SK-N-SH (cell line): ENCODE measurements around the gene WDR88. TPM values are rescaled to one million over a fixed set of nuclear protein-coding genes. Genes with fewer than 3 reads are reported as not detected.

Experiments used
- CTCF ChIA-PET: fragments of 300-600, 350-600 bp; formaldehyde crosslinking; extraction: SDS; loops from one replicate; lab custom pipeline; 2021; lab: Yijun Ruan, JAX
- POLR2A ChIA-PET: fragments of 350-600 bp; sonication (Branson Sonifier 250); formaldehyde crosslinking; extraction: SDS; loops from one replicate; lab custom pipeline; 2020; ENCODE audit warnings: antibody characterized with exemption, inconsistent platforms; lab: Yijun Ruan, JAX
- DNase-seq: peaks from one replicate; pipeline ENCODE4 v3.0.0; 2012
- H2AFZ ChIP-seq: fragments of 200-600 bp; sonication (generic); 2 replicates; pipeline ENCODE4 v1.8.1; 2016; ENCODE audit warnings: antibody characterized with exemption, mild to moderate bottlenecking, low read depth
- H3F3A ChIP-seq: fragments of 200-600 bp; sonication (generic); replicated peaks from 2 replicates; pipeline ENCODE3; 2016; ENCODE audit warnings: antibody characterized with exemption, mild to moderate bottlenecking; ENCODE audit not compliant: insufficient read depth
- H3K27ac ChIP-seq, 2 experiments: fragments of 200-500 bp in 1 of 2; fragments of 200-600 bp in 1 of 2; sonication (Bioruptor generic) in 1 of 2; sonication (generic), shearing (Covaris generic) in 1 of 2; 2 replicates each; pipeline versions ENCODE4 v1.5.1 to v1.6.1; 2014 to 2016; ENCODE audit warnings: low read depth in 2 of 2, inconsistent platforms in 1 of 2, low read length in 1 of 2, mild to moderate bottlenecking in 1 of 2, mixed read lengths in 1 of 2
- H3K27me3 ChIP-seq: fragments of 200-600 bp; sonication (generic), shearing (Covaris generic); 2 replicates; pipeline ENCODE4 v1.6.1; 2016; ENCODE audit warnings: mixed run types; ENCODE audit not compliant: insufficient read depth
- H3K36me3 ChIP-seq, 2 experiments: fragments of 200-500 bp in 1 of 2; fragments of 200-600 bp in 1 of 2; sonication (Bioruptor generic) in 1 of 2; sonication (generic) in 1 of 2; replicated peaks in 1 of 2; 2 replicates each; pipeline versions ENCODE3 to v1.5.1; 2014 to 2016; ENCODE audit warnings: low read length in 1 of 2, mild to moderate bottlenecking in 1 of 2; ENCODE audit not compliant: insufficient read depth in 2 of 2, control insufficient read depth in 1 of 2
- H3K4me1 ChIP-seq, 2 experiments: fragments of 200-500 bp in 1 of 2; fragments of 200-600 bp in 1 of 2; sonication (Bioruptor generic) in 1 of 2; sonication (generic), shearing (Covaris generic) in 1 of 2; 2 replicates each; pipeline versions ENCODE4 v1.5.1 to v1.6.1; 2014 to 2016; ENCODE audit warnings: low read depth in 1 of 2, low read length in 1 of 2, mixed run types in 1 of 2; ENCODE audit not compliant: insufficient read depth in 2 of 2, control insufficient read depth in 1 of 2
- H3K4me2 ChIP-seq: fragments of 200-600 bp; sonication (generic), shearing (Covaris generic); 2 replicates; pipeline ENCODE4 v1.6.1; 2017; ENCODE audit warnings: mixed run types
- H3K4me3 ChIP-seq, 2 experiments: fragments of 200-500 bp in 1 of 2; fragments of 200-600 bp in 1 of 2; sonication (Bioruptor generic) in 1 of 2; sonication (generic), shearing (Covaris generic) in 1 of 2; 2 replicates each; pipeline versions ENCODE4 v1.5.1 to v1.8.1; 2014 to 2016; ENCODE audit warnings: low read depth in 2 of 2, inconsistent platforms in 1 of 2, low read length in 1 of 2, mild to moderate bottlenecking in 1 of 2, mixed read lengths in 1 of 2, moderate library complexity in 1 of 2
- H3K79me2 ChIP-seq: fragments of 200-600 bp; sonication (generic); 2 replicates; pipeline ENCODE4 v1.8.1; 2017; ENCODE audit warnings: mild to moderate bottlenecking; ENCODE audit not compliant: insufficient read depth
- H3K9ac ChIP-seq: fragments of 200-600 bp; sonication (generic); 2 replicates; pipeline ENCODE4 v1.6.1; 2017; ENCODE audit warnings: mixed run types
- H3K9me2 ChIP-seq: fragments of 200-600 bp; sonication (generic); 2 replicates; pipeline ENCODE4 v1.6.1; 2017; ENCODE audit warnings: mixed run types
- H3K9me3 ChIP-seq: fragments of 200-600 bp; sonication (generic); 2 replicates; pipeline ENCODE4 v1.6.1; 2017; ENCODE audit warnings: mixed run types, mild to moderate bottlenecking, moderate library complexity
- H4K20me1 ChIP-seq: fragments of 200-600 bp; sonication (generic); 2 replicates; pipeline ENCODE4 v1.6.1; 2017; ENCODE audit warnings: mild to moderate bottlenecking, mixed run types; ENCODE audit not compliant: insufficient read depth
- ELF1 ChIP-seq: IDR thresholded peaks from 2 replicates; pipeline ENCODE4 v1.4.0; 2012
- FOSL2 ChIP-seq: IDR thresholded peaks from 2 replicates; pipeline ENCODE4 v1.4.0; 2012; ENCODE audit warnings: low read depth, mild to moderate bottlenecking, moderate library complexity, borderline replicate concordance
- FOXJ3 ChIP-seq: sonication (generic); formaldehyde crosslinking; IDR thresholded peaks from 2 replicates; pipeline ENCODE4 v1.5.1; 2020; ENCODE audit warnings: mild to moderate bottlenecking, missing genetic modification reagents
- GABPA ChIP-seq: IDR thresholded peaks from 2 replicates; pipeline ENCODE4 v1.4.0; 2012; ENCODE audit warnings: low read depth, mild to moderate bottlenecking
- JUND ChIP-seq: IDR thresholded peaks from 2 replicates; pipeline ENCODE4 v1.4.0; 2012
- MEF2A ChIP-seq: IDR thresholded peaks from 2 replicates; pipeline ENCODE4 v1.4.0; 2012; ENCODE audit warnings: low read depth, borderline replicate concordance
- POLR2AphosphoS5 ChIP-seq: IDR thresholded peaks from 2 replicates; pipeline ENCODE4 v1.6.1; 2012; ENCODE audit warnings: low read depth, low read length
- RAD21 ChIP-seq: IDR thresholded peaks from 2 replicates; pipeline ENCODE4 v1.6.1; 2012; ENCODE audit warnings: mild to moderate bottlenecking, low read length
- RCOR1 ChIP-seq: fragments of 150-350 bp; IDR thresholded peaks from 2 replicates; pipeline ENCODE4 v1.6.1; 2017; ENCODE audit warnings: antibody characterized with exemption, low read length
- SIN3A ChIP-seq: IDR thresholded peaks from 2 replicates; pipeline ENCODE4 v1.6.1; 2012; ENCODE audit warnings: low read depth, mild to moderate bottlenecking, low read length, moderate library complexity, borderline replicate concordance
- SMC3 ChIP-seq: IDR thresholded peaks from 2 replicates; pipeline ENCODE4 v1.6.1; 2012; ENCODE audit warnings: low read depth, low read length, improper control_type of control experiment
- TAF1 ChIP-seq: IDR thresholded peaks from 2 replicates; pipeline ENCODE4 v1.6.1; 2012; ENCODE audit warnings: low read depth, mild to moderate bottlenecking, low read length, moderate library complexity, borderline replicate concordance
- TEAD4 ChIP-seq: IDR thresholded peaks from 2 replicates; pipeline ENCODE4 v1.4.0; 2012; ENCODE audit warnings: mild to moderate bottlenecking, borderline replicate concordance; ENCODE audit not compliant: insufficient read depth
- YY1 ChIP-seq: IDR thresholded peaks from 2 replicates; pipeline ENCODE4 v1.4.0; 2012; ENCODE audit warnings: low read depth, mild to moderate bottlenecking
- WGBS: methylation state at CpG from one replicate; pipeline ENCODE4 v1.1.6; 2017; ENCODE audit warnings: low lambda C conversion rate; 5-methylcytosine and 5-hydroxymethylcytosine counted together
- polyA plus RNA-seq, 3 experiments: library from polyadenylated mRNA; depleted of rRNA; stranded (reverse); fragments of >200 nt; gene quantifications; 2 replicates each; pipeline ENCODE4 v1.2.3, GENCODE V29; 2012
- TF ChIP-seq, protein P1 (sequence below): fragments of 150-350 bp; IDR thresholded peaks from 2 replicates; pipeline ENCODE4 v1.6.1; 2016; ENCODE audit warnings: mild to moderate bottlenecking, low read depth, low read length
- TF ChIP-seq, protein P2 (sequence below): IDR thresholded peaks from 2 replicates; pipeline ENCODE4 v1.4.0; 2012; ENCODE audit warnings: low read depth
- TF ChIP-seq, protein P3 (sequence below): IDR thresholded peaks from 2 replicates; pipeline ENCODE4 v1.6.1; 2012; ENCODE audit warnings: mild to moderate bottlenecking, low read depth, low read length, moderate library complexity

The WDR88 gene
- polyA plus RNA-seq, 1 of the 3 experiments (the other 2 are of a cell fraction) = not detected

DNA sequence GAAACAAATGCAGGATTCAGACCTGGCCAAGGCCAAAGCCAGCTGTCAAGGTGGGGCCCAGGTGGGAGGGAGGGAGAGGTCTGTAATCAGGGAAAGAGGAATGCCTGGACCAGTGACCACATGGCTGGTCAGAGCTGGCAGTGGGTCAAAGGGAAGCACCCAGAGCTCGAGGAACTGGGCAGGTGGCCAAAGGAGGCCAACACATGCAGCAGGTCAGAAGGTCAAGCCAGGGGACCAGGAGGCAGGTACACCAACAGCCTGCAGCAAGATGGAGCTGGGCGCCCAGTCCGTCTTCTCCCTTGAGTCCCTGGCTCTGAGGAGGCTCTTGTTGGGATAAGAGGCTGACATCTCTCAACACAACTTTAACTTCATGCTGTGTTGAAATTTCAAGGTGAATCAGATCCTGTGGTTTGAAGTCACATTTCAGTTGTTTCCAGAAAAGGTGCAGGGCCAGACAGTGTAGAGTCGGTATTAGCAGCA, 33.8 kb upstream of the WDR88 start:
- CTCF ChIA-PET = interaction anchor here (0.9 kb wide), 1 partner anchor 121 kb away, joined by 3 read pairs; no protein-coding TSS in a partner anchor
- Histone ChIP-seq H3K9me2 (no peaks in the 10 kb centered on the region), H3K9ac (no peak overlapping the region), H2AFZ (no peak overlapping the region), H3K9me3 (no peaks in the 10 kb centered on the region)
- 68% methylated on average over 4 of the region's 4 CpGs for WGBS
- POLR2A ChIA-PET = no interaction called here
- TF ChIP-seq SMC3 (no peak), POLR2AphosphoS5 (no peak), MEF2A (no peak), RCOR1 (no peak), FOSL2 (no peak), GABPA (no peak), TEAD4 (no peak), TAF1 (no peak), SIN3A (no peak), ELF1 (no peak), FOXJ3 (CRISPR knock-in tag) (no peak), JUND (no peak), YY1 (no peak), RAD21 (no peak)
- TF ChIP-seq, protein P1, sequence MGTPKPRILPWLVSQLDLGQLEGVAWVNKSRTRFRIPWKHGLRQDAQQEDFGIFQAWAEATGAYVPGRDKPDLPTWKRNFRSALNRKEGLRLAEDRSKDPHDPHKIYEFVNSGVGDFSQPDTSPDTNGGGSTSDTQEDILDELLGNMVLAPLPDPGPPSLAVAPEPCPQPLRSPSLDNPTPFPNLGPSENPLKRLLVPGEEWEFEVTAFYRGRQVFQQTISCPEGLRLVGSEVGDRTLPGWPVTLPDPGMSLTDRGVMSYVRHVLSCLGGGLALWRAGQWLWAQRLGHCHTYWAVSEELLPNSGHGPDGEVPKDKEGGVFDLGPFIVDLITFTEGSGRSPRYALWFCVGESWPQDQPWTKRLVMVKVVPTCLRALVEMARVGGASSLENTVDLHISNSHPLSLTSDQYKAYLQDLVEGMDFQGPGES = no peak
- TF ChIP-seq, protein P2, sequence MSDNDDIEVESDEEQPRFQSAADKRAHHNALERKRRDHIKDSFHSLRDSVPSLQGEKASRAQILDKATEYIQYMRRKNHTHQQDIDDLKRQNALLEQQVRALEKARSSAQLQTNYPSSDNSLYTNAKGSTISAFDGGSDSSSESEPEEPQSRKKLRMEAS = no peak
- TF ChIP-seq, protein P3, sequence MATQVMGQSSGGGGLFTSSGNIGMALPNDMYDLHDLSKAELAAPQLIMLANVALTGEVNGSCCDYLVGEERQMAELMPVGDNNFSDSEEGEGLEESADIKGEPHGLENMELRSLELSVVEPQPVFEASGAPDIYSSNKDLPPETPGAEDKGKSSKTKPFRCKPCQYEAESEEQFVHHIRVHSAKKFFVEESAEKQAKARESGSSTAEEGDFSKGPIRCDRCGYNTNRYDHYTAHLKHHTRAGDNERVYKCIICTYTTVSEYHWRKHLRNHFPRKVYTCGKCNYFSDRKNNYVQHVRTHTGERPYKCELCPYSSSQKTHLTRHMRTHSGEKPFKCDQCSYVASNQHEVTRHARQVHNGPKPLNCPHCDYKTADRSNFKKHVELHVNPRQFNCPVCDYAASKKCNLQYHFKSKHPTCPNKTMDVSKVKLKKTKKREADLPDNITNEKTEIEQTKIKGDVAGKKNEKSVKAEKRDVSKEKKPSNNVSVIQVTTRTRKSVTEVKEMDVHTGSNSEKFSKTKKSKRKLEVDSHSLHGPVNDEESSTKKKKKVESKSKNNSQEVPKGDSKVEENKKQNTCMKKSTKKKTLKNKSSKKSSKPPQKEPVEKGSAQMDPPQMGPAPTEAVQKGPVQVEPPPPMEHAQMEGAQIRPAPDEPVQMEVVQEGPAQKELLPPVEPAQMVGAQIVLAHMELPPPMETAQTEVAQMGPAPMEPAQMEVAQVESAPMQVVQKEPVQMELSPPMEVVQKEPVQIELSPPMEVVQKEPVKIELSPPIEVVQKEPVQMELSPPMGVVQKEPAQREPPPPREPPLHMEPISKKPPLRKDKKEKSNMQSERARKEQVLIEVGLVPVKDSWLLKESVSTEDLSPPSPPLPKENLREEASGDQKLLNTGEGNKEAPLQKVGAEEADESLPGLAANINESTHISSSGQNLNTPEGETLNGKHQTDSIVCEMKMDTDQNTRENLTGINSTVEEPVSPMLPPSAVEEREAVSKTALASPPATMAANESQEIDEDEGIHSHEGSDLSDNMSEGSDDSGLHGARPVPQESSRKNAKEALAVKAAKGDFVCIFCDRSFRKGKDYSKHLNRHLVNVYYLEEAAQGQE = no peak
- TF ChIP-seq, all 33 proteins: peak for 0
- Histone ChIP-seq H3K27me3 (no peaks in the 10 kb centered on the region), H3F3A (no peaks in the 10 kb centered on the region), H4K20me1 (no peaks in the 10 kb centered on the region), H3K36me3 (peaks cover 30 to 46% of the 10 kb centered on the region in 2 experiments), H3K79me2 (no peaks in the 10 kb centered on the region), H3K4me3 (no peak overlapping the region), H3K27ac (no peak overlapping the region), H3K4me2 (no peak overlapping the region), H3K4me1 (peaks cover 0 to 4% of the 10 kb centered on the region in 2 experiments; a peak in 1 of 4 replicates)
- DNase-seq = no peak
